ENCODE results near the gene CALM3. TPM values are rescaled to one million over a fixed set of nuclear protein-coding genes. Genes with fewer than 3 reads are reported as not detected.
A peak's percentile ranks its signal among the peaks of the same experiment; 100 is the strongest.

Gene CALM3
- total and polyA plus RNA-seq, 7 donors: 127 to 375 (median 183) TPM

DNA sequence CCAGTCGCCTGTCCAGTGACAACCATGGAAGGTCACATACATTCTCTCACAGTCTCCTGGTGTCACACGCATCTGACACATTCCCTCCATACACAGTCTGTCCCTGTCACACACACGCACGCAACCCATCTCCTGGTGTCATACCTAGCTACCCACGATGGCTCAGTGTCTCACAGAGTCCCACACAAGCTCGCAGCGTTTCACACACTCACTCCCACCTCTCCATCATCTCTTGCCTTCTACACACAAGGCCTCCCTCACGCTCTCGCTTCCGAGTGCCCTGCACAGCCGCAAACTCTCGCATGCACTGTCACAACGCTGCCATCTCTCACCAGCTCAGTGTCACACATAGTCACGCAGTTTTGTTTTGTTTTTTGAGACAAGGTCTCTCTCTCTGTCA is 36.1 kb downstream of the CALM3 start:
- Histone ChIP-seq H3K4me1 (peaks cover 0 to 49% (median 43%) of the 10 kb centered on the region in 4 donors), H3K9me3 (no peaks in the 10 kb centered on the region), H3K4me3 (no peak overlapping the region), H3K36me3 (no peaks in the 10 kb centered on the region), H3K27me3 (no peaks in the 10 kb centered on the region), H3K27ac (no peak overlapping the region)
- no peak for TF ChIP-seq POLR2AphosphoS5 (IDR thresholded peaks at IDR 0.05)
- TF ChIP-seq, protein P1, sequence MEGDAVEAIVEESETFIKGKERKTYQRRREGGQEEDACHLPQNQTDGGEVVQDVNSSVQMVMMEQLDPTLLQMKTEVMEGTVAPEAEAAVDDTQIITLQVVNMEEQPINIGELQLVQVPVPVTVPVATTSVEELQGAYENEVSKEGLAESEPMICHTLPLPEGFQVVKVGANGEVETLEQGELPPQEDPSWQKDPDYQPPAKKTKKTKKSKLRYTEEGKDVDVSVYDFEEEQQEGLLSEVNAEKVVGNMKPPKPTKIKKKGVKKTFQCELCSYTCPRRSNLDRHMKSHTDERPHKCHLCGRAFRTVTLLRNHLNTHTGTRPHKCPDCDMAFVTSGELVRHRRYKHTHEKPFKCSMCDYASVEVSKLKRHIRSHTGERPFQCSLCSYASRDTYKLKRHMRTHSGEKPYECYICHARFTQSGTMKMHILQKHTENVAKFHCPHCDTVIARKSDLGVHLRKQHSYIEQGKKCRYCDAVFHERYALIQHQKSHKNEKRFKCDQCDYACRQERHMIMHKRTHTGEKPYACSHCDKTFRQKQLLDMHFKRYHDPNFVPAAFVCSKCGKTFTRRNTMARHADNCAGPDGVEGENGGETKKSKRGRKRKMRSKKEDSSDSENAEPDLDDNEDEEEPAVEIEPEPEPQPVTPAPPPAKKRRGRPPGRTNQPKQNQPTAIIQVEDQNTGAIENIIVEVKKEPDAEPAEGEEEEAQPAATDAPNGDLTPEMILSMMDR (IDR thresholded peaks at IDR 0.05): no peak
- no peak for TF ChIP-seq POLR2A (IDR thresholded peaks at IDR 0.05)
- no peak for TF ChIP-seq EP300 (IDR thresholded peaks at IDR 0.05)
- no peak for DNase-seq
- intact Hi-C loops (cut with DNase I): loop anchor here (2.0 kb wide), 1 partner anchor 22 kb away; no protein-coding TSS in a partner anchor
- 59 to 81% methylated on average over 14 of the region's 14 CpGs for WGBS, 2 donors

DNA sequence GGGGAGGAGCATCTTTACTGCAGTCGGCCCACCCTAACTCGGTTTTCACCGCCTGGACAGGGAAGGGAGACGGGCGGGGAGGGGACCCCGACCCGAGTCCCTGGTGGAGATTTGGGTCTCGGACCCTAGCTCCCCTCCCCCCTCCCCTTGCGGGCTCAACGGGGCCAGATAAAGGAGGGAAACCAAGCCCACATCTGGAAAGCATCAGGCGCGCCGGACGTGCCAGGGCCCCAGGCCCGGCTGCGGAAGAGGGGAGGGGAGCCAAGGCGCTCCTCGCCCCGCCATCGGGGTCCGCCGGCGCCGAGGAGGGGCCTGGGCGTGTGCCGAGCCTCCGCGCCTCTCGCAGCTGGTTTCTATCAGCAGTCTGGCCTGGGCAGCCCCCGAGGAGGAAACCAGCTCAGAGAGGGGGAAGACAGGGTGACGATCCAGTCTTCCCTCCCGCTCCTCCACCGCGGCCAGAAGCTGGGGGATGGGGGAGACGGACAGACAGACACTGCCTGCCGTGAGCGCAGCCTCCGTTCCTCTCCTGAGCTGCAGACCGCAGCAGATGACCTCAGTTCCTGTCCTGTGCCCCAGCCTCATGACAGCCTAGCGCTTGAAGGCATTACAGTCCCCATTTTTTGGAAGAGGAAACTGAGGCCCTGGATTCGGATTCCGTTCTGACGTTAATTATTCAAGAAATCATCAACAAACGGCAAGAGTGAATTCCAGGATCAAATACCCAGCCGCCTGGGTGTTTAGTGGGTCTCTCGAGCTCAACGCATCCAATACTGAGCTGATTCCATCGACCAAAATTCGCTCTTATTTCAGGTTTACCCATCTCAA is 38.4 kb downstream of the CALM3 start:
- peak; percentile 92 for DNase-seq
- intact Hi-C loops (cut with DNase I): no loop called here
- H3K4me3 ChIP-seq: peak overlapping the region; percentile 43 to 60 (median 50)
- H3K36me3 ChIP-seq: no peaks in the 10 kb centered on the region
- TF ChIP-seq EP300 (IDR thresholded peaks at IDR 0.05): peak in 1 of 4 donors; percentile 2
- TF ChIP-seq, protein P1 (IDR thresholded peaks at IDR 0.05): no peak
- TF ChIP-seq POLR2AphosphoS5 (IDR thresholded peaks at IDR 0.05): peak; percentile 25 to 87 (median 82)
- no peak for TF ChIP-seq POLR2A (IDR thresholded peaks at IDR 0.05)
- H3K27me3 ChIP-seq: no peaks in the 10 kb centered on the region
- WGBS, 2 donors: 6 to 7% methylated on average over 49 of the region's 49 CpGs
- peaks cover 0 to 41% (median 34%) of the 10 kb centered on the region in 4 donors for H3K4me1 ChIP-seq
- H3K27ac ChIP-seq: peak overlapping the region; percentile 84 to 94 (median 90)
- H3K9me3 ChIP-seq: no peaks in the 10 kb centered on the region

DNA sequence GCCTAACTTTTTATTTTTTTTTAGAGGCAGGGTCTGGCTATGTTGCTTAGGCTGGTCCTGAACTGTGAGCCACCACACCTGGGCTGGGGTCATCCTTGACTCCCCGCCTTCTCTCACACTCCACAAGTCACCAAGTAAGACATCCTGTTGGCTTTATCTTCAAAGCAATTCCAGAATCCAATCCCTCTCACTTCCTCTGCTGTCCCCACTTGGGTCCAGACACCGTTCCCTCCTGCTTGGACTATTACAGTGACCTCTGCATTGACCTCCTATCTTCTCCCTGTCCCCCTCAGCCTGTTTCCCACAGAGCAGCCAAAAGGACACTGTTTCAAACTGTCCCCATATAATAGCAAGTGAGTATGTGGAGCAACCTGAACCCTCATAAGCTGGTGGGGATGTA is 39.5 kb downstream of the CALM3 start:
- H3K36me3 ChIP-seq: no peaks in the 10 kb centered on the region
- 62 to 82% methylated on average over 2 of the region's 2 CpGs for WGBS, 2 donors
- no peaks in the 10 kb centered on the region for H3K9me3 ChIP-seq
- H3K4me3 ChIP-seq: no peak overlapping the region
- DNase-seq: no peak
- H3K27me3 ChIP-seq: no peaks in the 10 kb centered on the region
- intact Hi-C loops (cut with DNase I): no loop called here
- H3K27ac ChIP-seq: peak overlapping the region; percentile 84 to 94 (median 90)
- H3K4me1 ChIP-seq: peaks cover 0 to 48% (median 40%) of the 10 kb centered on the region in 4 donors
- TF ChIP-seq POLR2AphosphoS5 (IDR thresholded peaks at IDR 0.05) (no peak), EP300 (IDR thresholded peaks at IDR 0.05) (no peak), POLR2A (IDR thresholded peaks at IDR 0.05) (no peak)
- TF ChIP-seq, protein P1 (IDR thresholded peaks at IDR 0.05): no peak

DNA sequence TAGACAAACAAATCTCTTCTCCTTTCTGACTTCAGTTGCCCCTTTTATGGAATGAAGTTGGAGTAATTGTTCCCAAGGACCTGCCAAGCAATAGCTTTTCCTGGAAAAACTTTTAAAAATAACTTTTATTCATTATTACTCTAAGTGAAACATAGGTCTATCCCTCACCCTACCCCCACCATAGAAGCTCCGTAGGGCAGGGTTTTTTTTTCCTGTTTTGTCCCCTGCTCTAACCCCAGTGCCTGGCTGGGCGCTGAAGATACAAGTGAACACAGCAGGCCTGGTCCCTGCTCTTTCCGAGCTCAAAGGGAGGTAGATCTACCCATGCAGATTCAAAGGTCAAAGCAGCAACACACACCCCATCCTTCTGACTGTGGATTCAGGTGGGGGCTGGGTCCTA is 43.6 kb downstream of the CALM3 start:
- intact Hi-C loops (cut with DNase I): no loop called here
- no peak for DNase-seq
- Histone ChIP-seq H3K36me3 (peaks cover 0 to 8% (median 3%) of the 10 kb centered on the region in 4 donors), H3K4me3 (no peak overlapping the region), H3K27me3 (no peaks in the 10 kb centered on the region), H3K9me3 (no peaks in the 10 kb centered on the region), H3K27ac (peak overlapping the region; percentile 47 to 68 (median 56)), H3K4me1 (peaks cover 0 to 32% (median 23%) of the 10 kb centered on the region in 4 donors)
- 28 to 67% methylated on average over 3 of the region's 3 CpGs for WGBS, 2 donors
- TF ChIP-seq, protein P1 (IDR thresholded peaks at IDR 0.05): no peak
- TF ChIP-seq POLR2A (IDR thresholded peaks at IDR 0.05): no peak
- TF ChIP-seq POLR2AphosphoS5 (IDR thresholded peaks at IDR 0.05): no peak
- no peak for TF ChIP-seq EP300 (IDR thresholded peaks at IDR 0.05)

Data from sigmoid colon (tissue), 7 donors.